Right lobe of liver (tissue), 4 donors: ENCODE measurements around the gene SCFD2.

Experiments used
- CTCF ChIP-seq, 4 donors: fragments of 200-600 bp in 3 of 4; fragments of 450-650 bp in 1 of 4; IDR thresholded peaks; one replicate each; pipeline versions ENCODE4 v1.5.1 to v1.8.0; 2016 to 2022; ENCODE audit warnings: antibody characterized with exemption in 4 of 4, mild to moderate bottlenecking in 2 of 4
- POLR2A ChIP-seq: fragments of 450-650 bp; IDR thresholded peaks from one replicate; pipeline ENCODE4 v1.6.1; 2017; ENCODE audit warnings: antibody characterized with exemption, mild to moderate bottlenecking
- donor health status: DM: no; HTN: no; CAD: no.
- donor health status: DM: no; HTN: no; CAD: no.
- donor health status: DM: no; HTN: yes; CAD: no.

GRCh38 chr4:53321151-53321983 lies 44.5 kb downstream of the SCFD2 start:
- TF ChIP-seq CTCF (IDR thresholded peaks at IDR 0.05) (no peak), POLR2A (no peak)
